ENCODE results near the gene RSRC2.

GRCh38 chr12:122508163-122508562 lies 18.6 kb downstream of the RSRC2 start:
- no peak for TF ChIP-seq TAF1 (IDR thresholded peaks at IDR 0.05; ENCODE audit: borderline replicate concordance, insufficient read depth, low read length)
- no peak for TF ChIP-seq POLR2AphosphoS5 (IDR thresholded peaks at IDR 0.05; ENCODE audit: low read depth, low read length)
- TF ChIP-seq REST (IDR thresholded peaks at IDR 0.05; ENCODE audit: insufficient read depth in 1 of 2, low read depth in 2 of 2, low read length in 2 of 2) = no peak
- no peak for TF ChIP-seq SIN3A (IDR thresholded peaks at IDR 0.05; ENCODE audit: borderline replicate concordance, insufficient read depth, low read length)
- TF ChIP-seq FOXP2 (optimal IDR thresholded peaks at IDR 0.05; ENCODE audit: borderline replicate concordance, extremely low read depth, extremely low read length, insufficient read depth) = no peak

Data from PFSK-1 (cell line).